Stomach (tissue), 4 donors: ENCODE data around the gene FAM193B.

Experiments
- EP300 ChIP-seq: sonication (generic); formaldehyde crosslinking; IDR thresholded peaks from one replicate; pipeline ENCODE4 v1.6.1; 2017; ENCODE audit warnings: antibody characterized with exemption
- POLR2A ChIP-seq, 4 donors: fragments of 450-650 bp; IDR thresholded peaks; one replicate each; pipeline ENCODE4 v1.6.1; 2016; ENCODE audit warnings: antibody characterized with exemption in 4 of 4, control low read depth in 2 of 4, mild to moderate bottlenecking in 1 of 4, moderate library complexity in 1 of 4
- POLR2AphosphoS5 ChIP-seq, 3 donors: sonication (generic); formaldehyde crosslinking; IDR thresholded peaks; one replicate each; pipeline ENCODE4 v1.6.1; 2016; ENCODE audit warnings: antibody characterized with exemption in 3 of 3
- TF ChIP-seq, protein P1 (sequence below), 7 experiments: fragments of 450-650 bp in 4 of 7; fragments of 200-600 bp in 3 of 7; sonication (generic) in 3 of 7; IDR thresholded peaks; one replicate each; pipeline ENCODE4 v1.5.1; 2016 to 2019; ENCODE audit warnings: antibody characterized with exemption in 7 of 7, control low read depth in 2 of 7, mild to moderate bottlenecking in 1 of 7

DNA sequence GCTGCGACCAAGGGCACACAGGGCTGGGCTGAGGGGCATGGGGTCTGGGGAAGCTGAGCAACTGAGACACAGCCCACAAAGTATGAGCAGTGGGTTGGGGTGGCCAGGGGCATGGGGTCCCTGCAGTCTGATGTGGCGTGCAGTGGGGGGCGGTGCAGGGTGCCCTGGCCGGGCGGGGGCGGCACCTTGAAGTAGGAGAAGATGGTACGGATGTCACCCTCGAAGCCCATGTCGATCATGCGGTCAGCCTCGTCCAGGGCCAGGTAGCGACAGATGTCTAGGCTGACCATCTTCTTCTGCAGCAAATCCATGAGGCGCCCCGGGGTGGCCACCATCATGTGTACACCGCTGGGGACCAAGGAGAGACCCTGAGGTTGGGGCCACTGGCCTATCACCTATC lies 40.9 kb downstream of the FAM193B start:
- TF ChIP-seq EP300 (no peak), POLR2A (IDR thresholded peaks at IDR 0.05) (no peak), POLR2AphosphoS5 (IDR thresholded peaks at IDR 0.05) (no peak)
- TF ChIP-seq, protein P1, sequence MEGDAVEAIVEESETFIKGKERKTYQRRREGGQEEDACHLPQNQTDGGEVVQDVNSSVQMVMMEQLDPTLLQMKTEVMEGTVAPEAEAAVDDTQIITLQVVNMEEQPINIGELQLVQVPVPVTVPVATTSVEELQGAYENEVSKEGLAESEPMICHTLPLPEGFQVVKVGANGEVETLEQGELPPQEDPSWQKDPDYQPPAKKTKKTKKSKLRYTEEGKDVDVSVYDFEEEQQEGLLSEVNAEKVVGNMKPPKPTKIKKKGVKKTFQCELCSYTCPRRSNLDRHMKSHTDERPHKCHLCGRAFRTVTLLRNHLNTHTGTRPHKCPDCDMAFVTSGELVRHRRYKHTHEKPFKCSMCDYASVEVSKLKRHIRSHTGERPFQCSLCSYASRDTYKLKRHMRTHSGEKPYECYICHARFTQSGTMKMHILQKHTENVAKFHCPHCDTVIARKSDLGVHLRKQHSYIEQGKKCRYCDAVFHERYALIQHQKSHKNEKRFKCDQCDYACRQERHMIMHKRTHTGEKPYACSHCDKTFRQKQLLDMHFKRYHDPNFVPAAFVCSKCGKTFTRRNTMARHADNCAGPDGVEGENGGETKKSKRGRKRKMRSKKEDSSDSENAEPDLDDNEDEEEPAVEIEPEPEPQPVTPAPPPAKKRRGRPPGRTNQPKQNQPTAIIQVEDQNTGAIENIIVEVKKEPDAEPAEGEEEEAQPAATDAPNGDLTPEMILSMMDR (IDR thresholded peaks at IDR 0.05) = no peak
